HepG2 (cell line): ENCODE data around the gene CHCHD6. TPM values are rescaled to one million over a fixed set of nuclear protein-coding genes. Genes with fewer than 3 reads are reported as not detected.
A peak's percentile ranks its signal among the peaks of the same experiment; 100 is the strongest.

Experiments
- ATAC-seq: fragments of 200-7000 bp; cut with Tn5 transposase; 3 replicates; pipeline ENCODE4 v1.9.1; 2020; ENCODE audit warnings: mild to moderate bottlenecking, moderate library complexity
- BruUV-seq: library from RNA; stranded (reverse); fragments of 400-500 nt; replicated peaks from 2 replicates; lab custom pipeline; 2021; lab: Mats Ljungman, UMichigan
- CTCF ChIA-PET: fragments of 300-600 bp; formaldehyde crosslinking; extraction: SDS; loops from one replicate; lab custom pipeline; 2021; ENCODE audit warnings: low total read pairs, inconsistent platforms, low intra/inter-chr PET ratio; lab: Yijun Ruan, JAX
- POLR2A ChIA-PET: fragments of 350-600 bp; sonication (Branson Sonifier 250); formaldehyde crosslinking; loops from one replicate; lab custom pipeline; 2020; ENCODE audit warnings: antibody characterized with exemption, inconsistent platforms; lab: Yijun Ruan, JAX
- DNase-seq: peaks from one replicate; pipeline ENCODE4 v3.0.0-alpha.2; 2015; ENCODE audit warnings: low spot score
- FAIRE-seq: peaks from 3 replicates; lab custom pipeline; 2011; peaks lifted over from hg19 to GRCh38; lab: Jason Lieb, UNC
- H2AFZ ChIP-seq: one replicate; pipeline ENCODE4 v1.6.1; 2011; ENCODE audit warnings: low read length, inconsistent platforms
- H3K27ac ChIP-seq: fragments of 300-600 bp; 3 replicates; pipeline ENCODE4 v1.8.0; 2011; ENCODE audit warnings: mixed run types, mild to moderate bottlenecking, mixed read lengths, low read length, inconsistent platforms; ENCODE audit not compliant: insufficient read depth; ENCODE audit errors: extremely low read length
- H3K27me3 ChIP-seq, 2 experiments: fragments of 200-600 bp in 1 of 2; 2 replicates in 1 of 2; 3 replicates in 1 of 2; pipeline versions ENCODE4 v1.6.0 to v1.8.0; 2011; ENCODE audit warnings: low read length in 2 of 2, mild to moderate bottlenecking in 2 of 2, moderate library complexity in 2 of 2, inconsistent platforms in 1 of 2; ENCODE audit not compliant: insufficient read depth in 2 of 2, control insufficient read depth in 1 of 2
- H3K36me3 ChIP-seq, 2 experiments: fragments of 200-600 bp in 1 of 2; replicated peaks in 1 of 2; 2 replicates in 1 of 2; 3 replicates in 1 of 2; pipeline versions ENCODE4 v1.5.1 to v1.8.0; 2011; ENCODE audit warnings: low read length in 2 of 2, inconsistent platforms in 1 of 2; ENCODE audit not compliant: insufficient read depth in 2 of 2, control insufficient read depth in 1 of 2
- H3K4me1 ChIP-seq: 2 replicates; pipeline ENCODE4 v1.5.1; 2012; ENCODE audit warnings: low read length, inconsistent platforms; ENCODE audit not compliant: insufficient read depth
- H3K4me2 ChIP-seq: 2 replicates; pipeline ENCODE4 v1.6.0; 2011; ENCODE audit warnings: low read depth, low read length, inconsistent platforms
- H3K4me3 ChIP-seq, 3 experiments: fragments of 200-600 bp in 1 of 3; sonication (generic), shearing (Covaris generic) in 1 of 3; replicated peaks in 1 of 3; 2 replicates each; pipeline ENCODE4 v1.5.1; 2011 to 2016; ENCODE audit warnings: low read length in 3 of 3, inconsistent platforms in 2 of 3, low read depth in 2 of 3, mild to moderate bottlenecking in 2 of 3, control low read depth in 1 of 3, mixed read lengths in 1 of 3; ENCODE audit not compliant: insufficient read depth in 1 of 3
- H3K79me2 ChIP-seq: one replicate; pipeline ENCODE4 v1.6.1; 2011; ENCODE audit warnings: low read length, inconsistent platforms; ENCODE audit not compliant: insufficient read depth
- H3K9ac ChIP-seq: 2 replicates; pipeline ENCODE4 v1.6.0; 2011; ENCODE audit warnings: mild to moderate bottlenecking, low read depth, low read length, inconsistent platforms; ENCODE audit not compliant: insufficient read depth
- H3K9me3 ChIP-seq: 2 replicates; pipeline ENCODE4 v1.5.1; 2012; ENCODE audit warnings: mild to moderate bottlenecking, low read length
- H4K20me1 ChIP-seq: 2 replicates; pipeline ENCODE4 v1.6.0; 2011; ENCODE audit warnings: inconsistent platforms, mild to moderate bottlenecking, low read length, moderate library complexity; ENCODE audit not compliant: insufficient read depth
- ERF ChIP-seq: IDR thresholded peaks from 2 replicates; pipeline ENCODE4 v1.6.1; 2018; ENCODE audit warnings: missing biosample characterization, missing genetic modification reagents
- FOXM1 ChIP-seq: sonication (generic); formaldehyde crosslinking; IDR thresholded peaks from 2 replicates; pipeline ENCODE4 v1.5.0; 2020; ENCODE audit warnings: missing genetic modification reagents
- HNRNPL ChIP-seq: fragments of 200-400 bp; formaldehyde crosslinking; IDR thresholded peaks from 2 replicates; pipeline ENCODE4 v1.6.1; 2017; ENCODE audit warnings: mild to moderate bottlenecking, low read depth, low read length
- NR2F1 ChIP-seq, 2 experiments: fragments of 450-650 bp in 1 of 2; formaldehyde crosslinking in 1 of 2; IDR thresholded peaks; 2 replicates each; pipeline versions ENCODE4 v1.5.0 to v1.6.1; 2016 to 2020; ENCODE audit warnings: mild to moderate bottlenecking in 1 of 2, missing compliant biosample characterization in 1 of 2, missing genetic modification reagents in 1 of 2, moderate library complexity in 1 of 2
- POLR2A ChIP-seq, 2 experiments: IDR thresholded peaks; 2 replicates each; pipeline ENCODE4 v1.6.1; 2011; ENCODE audit warnings: low read depth in 2 of 2, low read length in 2 of 2, mild to moderate bottlenecking in 1 of 2, moderate library complexity in 1 of 2; ENCODE audit not compliant: insufficient read depth in 1 of 2
- SOX5 ChIP-seq: IDR thresholded peaks from 2 replicates; pipeline ENCODE4 v1.6.1; 2016; ENCODE audit warnings: borderline replicate concordance
- WGBS: methylation state at CpG from one replicate; pipeline ENCODE4 v1.1.6; 2017; ENCODE audit warnings: low lambda C conversion rate; 5-methylcytosine and 5-hydroxymethylcytosine counted together
- in situ Hi-C: cut with HindIII; loops from 2 replicates; pipeline ENCODE4 v1.10.0; 2017; ENCODE audit warnings: low pct_unique_long_range_greater_than_20kb; ENCODE audit not compliant: extremely low pct_ligation_motif_present
- intact Hi-C: fragments of 100-400 bp; cut with micrococcal nuclease; formaldehyde crosslinking; loops from one replicate; pipeline ENCODE4 v1.10.0; 2022; ENCODE audit not compliant: unreplicated experiment
- polyA plus RNA-seq, 8 experiments: library from polyadenylated mRNA; depleted of rRNA in 3 of 8; stranded (reverse) in 7 of 8; unstranded in 1 of 8; fragments of >200 nt; fragmentation: Illumina TruSeq in 4 of 8; extraction: Trizol in 4 of 8; gene quantifications; 2 replicates each; pipeline versions ENCODE4 v1.2.1 to v1.2.3, GENCODE V29; 2011 to 2016; ENCODE audit warnings: low read depth in 4 of 8, missing spikeins in 1 of 8, mixed read lengths in 1 of 8; ENCODE audit not compliant: insufficient read depth in 1 of 8
- total RNA-seq, 5 experiments: library from RNA; depleted of rRNA; stranded (reverse); fragments of >200 nt; fragmentation: Illumina TruSeq; extraction: Trizol; gene quantifications; 2 replicates each; pipeline ENCODE4 v1.2.3, GENCODE V29; 2016; ENCODE audit warnings: low read depth in 1 of 5
- TF ChIP-seq, protein P1 (sequence below): sonication (generic); formaldehyde crosslinking; IDR thresholded peaks from 2 replicates; pipeline ENCODE4 v1.4.0; 2020; ENCODE audit warnings: missing genetic modification reagents

CHCHD6 gene
- total and polyA plus RNA-seq, 2 of the 13 experiments (the other 11 are each of a cell fraction or from before 2014, with no cell fraction given) = 20.3 to 20.8 TPM

GRCh38 chr3:126971891-126972351 lies 267.9 kb downstream of the CHCHD6 start:
- POLR2A ChIA-PET = no interaction called here
- CTCF ChIA-PET = no interaction called here
- TF ChIP-seq HNRNPL = 0 out of 2 replicates have a peak, but pooled peaks have one; percentile 45
- no peak for TF ChIP-seq FOXM1 (CRISPR knock-in tag)
- 0 out of 4 replicates have a peak, but pooled peaks of 1 of the 2 experiments have one; percentile 25 for TF ChIP-seq NR2F1 (CRISPR knock-in tag; IDR thresholded peaks at IDR 0.05)
- peak; percentile 21; the same call in 1 of the 2 replicates for TF ChIP-seq SOX5 (CRISPR knock-in tag)
- TF ChIP-seq POLR2A (IDR thresholded peaks at IDR 0.05; ENCODE audit: insufficient read depth in 1 of 2, low read depth in 2 of 2, low read length in 2 of 2) = no peak
- TF ChIP-seq ERF = no peak
- TF ChIP-seq, protein P1, sequence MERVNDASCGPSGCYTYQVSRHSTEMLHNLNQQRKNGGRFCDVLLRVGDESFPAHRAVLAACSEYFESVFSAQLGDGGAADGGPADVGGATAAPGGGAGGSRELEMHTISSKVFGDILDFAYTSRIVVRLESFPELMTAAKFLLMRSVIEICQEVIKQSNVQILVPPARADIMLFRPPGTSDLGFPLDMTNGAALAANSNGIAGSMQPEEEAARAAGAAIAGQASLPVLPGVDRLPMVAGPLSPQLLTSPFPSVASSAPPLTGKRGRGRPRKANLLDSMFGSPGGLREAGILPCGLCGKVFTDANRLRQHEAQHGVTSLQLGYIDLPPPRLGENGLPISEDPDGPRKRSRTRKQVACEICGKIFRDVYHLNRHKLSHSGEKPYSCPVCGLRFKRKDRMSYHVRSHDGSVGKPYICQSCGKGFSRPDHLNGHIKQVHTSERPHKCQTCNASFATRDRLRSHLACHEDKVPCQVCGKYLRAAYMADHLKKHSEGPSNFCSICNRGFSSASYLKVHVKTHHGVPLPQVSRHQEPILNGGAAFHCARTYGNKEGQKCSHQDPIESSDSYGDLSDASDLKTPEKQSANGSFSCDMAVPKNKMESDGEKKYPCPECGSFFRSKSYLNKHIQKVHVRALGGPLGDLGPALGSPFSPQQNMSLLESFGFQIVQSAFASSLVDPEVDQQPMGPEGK (CRISPR knock-in tag) = peak; percentile 24; the same call in 1 of the 2 replicates
- in situ Hi-C loops (loop anchor here (10.0 kb wide), 1 partner anchor 297 kb away; no protein-coding TSS in a partner anchor), intact Hi-C loops (no loop called here)
- 25% methylated on average over 6 of the region's 13 CpGs for WGBS
- H3K4me1 ChIP-seq = peaks cover 12% of the 10 kb centered on the region; the same call in 1 of the 2 replicates
- no peak overlapping the region; the same call in 1 of the 2 replicates for H3K4me2 ChIP-seq
- peak overlapping the region in 1 of 3 experiments; percentile 33; a peak in 1 of 6 replicates for H3K4me3 ChIP-seq
- FAIRE-seq (no peak), ATAC-seq (peak; percentile 25; the same call in 2 of the 3 replicates), DNase-seq (no peak)
- peaks cover 1 to 6% of the 10 kb centered on the region in 2 experiments; a peak in 3 of 5 replicates for H3K27me3 ChIP-seq
- H4K20me1 ChIP-seq = no peaks in the 10 kb centered on the region
- peaks cover 7% of the 10 kb centered on the region for H3K9me3 ChIP-seq
- no TSS peak for BruUV-seq
- H3K36me3 ChIP-seq = no peaks in the 10 kb centered on the region
- no peak overlapping the region for H3K27ac ChIP-seq
- no peak overlapping the region for H2AFZ ChIP-seq
- no peaks in the 10 kb centered on the region for H3K79me2 ChIP-seq
- H3K9ac ChIP-seq = no peak overlapping the region
